H9 (cell line): ENCODE data around the gene PRTFDC1. TPM values are rescaled to one million over a fixed set of nuclear protein-coding genes. Genes with fewer than 3 reads are reported as not detected.

Experiments
- DNase-seq: peaks from one replicate; pipeline ENCODE4 v3.0.0-alpha.2; 2017
- H2AFZ ChIP-seq: one replicate; pipeline ENCODE4 v1.6.1; 2013; ENCODE audit warnings: mild to moderate bottlenecking, low read length, control low read depth, moderate library complexity
- H2AK5ac ChIP-seq: 2 replicates; pipeline ENCODE4 v1.6.1; 2013; ENCODE audit warnings: low read length, control low read depth, mixed read lengths; ENCODE audit not compliant: insufficient read length
- H2BK120ac ChIP-seq: one replicate; pipeline ENCODE4 v1.6.1; 2013; ENCODE audit warnings: low read depth, mild to moderate bottlenecking, low read length, control low read depth, inconsistent platforms; ENCODE audit not compliant: poor library complexity, severe bottlenecking
- H2BK12ac ChIP-seq: 2 replicates; pipeline ENCODE4 v1.6.1; 2013; ENCODE audit warnings: low read length, control low read depth, mixed read lengths, low read depth; ENCODE audit not compliant: insufficient read length
- H2BK15ac ChIP-seq: 2 replicates; pipeline ENCODE4 v1.6.1; 2013; ENCODE audit warnings: low read depth, low read length, control low read depth
- H2BK20ac ChIP-seq: one replicate; pipeline ENCODE4 v1.6.1; 2013; ENCODE audit warnings: low read depth, mild to moderate bottlenecking, low read length, control low read depth, inconsistent platforms; ENCODE audit not compliant: poor library complexity, severe bottlenecking
- H2BK5ac ChIP-seq: 2 replicates; pipeline ENCODE4 v1.6.1; 2013; ENCODE audit warnings: low read length, control low read depth, mixed read lengths; ENCODE audit not compliant: insufficient read length
- H3K14ac ChIP-seq: 2 replicates; pipeline ENCODE4 v1.6.1; 2013; ENCODE audit warnings: low read length, control low read depth; ENCODE audit not compliant: insufficient read depth
- H3K18ac ChIP-seq: 2 replicates; pipeline ENCODE4 v1.6.1; 2013; ENCODE audit warnings: low read depth, mild to moderate bottlenecking, mixed read lengths, low read length, control low read depth; ENCODE audit not compliant: insufficient read length
- H3K23ac ChIP-seq: 2 replicates; pipeline ENCODE4 v1.6.1; 2013; ENCODE audit warnings: low read length, control low read depth, mixed read lengths, low read depth; ENCODE audit not compliant: insufficient read length
- H3K23me2 ChIP-seq: 2 replicates; pipeline ENCODE4 v1.6.1; 2013; ENCODE audit warnings: low read depth, mild to moderate bottlenecking, mixed read lengths, low read length, control low read depth; ENCODE audit not compliant: insufficient read length, poor library complexity, severe bottlenecking
- H3K27ac ChIP-seq: 2 replicates; pipeline ENCODE4 v1.5.1; 2013; ENCODE audit warnings: low read length, control low read depth, mixed read lengths, low read depth; ENCODE audit not compliant: insufficient read length
- H3K27me3 ChIP-seq: 2 replicates; pipeline ENCODE4 v1.6.1; 2013; ENCODE audit warnings: low read length, control low read depth, inconsistent platforms; ENCODE audit not compliant: insufficient read depth
- H3K4ac ChIP-seq: 2 replicates; pipeline ENCODE4 v1.6.1; 2013; ENCODE audit warnings: low read depth, mild to moderate bottlenecking, control low read depth, inconsistent platforms, low read length, moderate library complexity
- H3K4me1 ChIP-seq: 2 replicates; pipeline ENCODE4 v1.6.1; 2013; ENCODE audit warnings: low read length, control low read depth, inconsistent platforms; ENCODE audit not compliant: insufficient read depth
- H3K4me2 ChIP-seq: 2 replicates; pipeline ENCODE4 v1.6.1; 2013; ENCODE audit warnings: low read length, control low read depth, mixed read lengths; ENCODE audit not compliant: insufficient read length, insufficient read depth
- H3K56ac ChIP-seq: 2 replicates; pipeline ENCODE4 v1.6.1; 2013; ENCODE audit warnings: low read depth, mild to moderate bottlenecking, mixed read lengths, low read length, control low read depth; ENCODE audit not compliant: insufficient read length
- H3K79me1 ChIP-seq: 2 replicates; pipeline ENCODE4 v1.6.1; 2013; ENCODE audit warnings: low read depth, mild to moderate bottlenecking, moderate library complexity, low read length, control low read depth, inconsistent platforms; ENCODE audit not compliant: insufficient read depth, poor library complexity, severe bottlenecking
- H3K79me2 ChIP-seq: 2 replicates; pipeline ENCODE4 v1.6.1; 2013; ENCODE audit warnings: low read length, control low read depth, inconsistent platforms; ENCODE audit not compliant: insufficient read depth
- H3K9ac ChIP-seq: 2 replicates; pipeline ENCODE4 v1.6.1; 2013; ENCODE audit warnings: low read length, control low read depth, mixed read lengths; ENCODE audit not compliant: insufficient read length; ENCODE audit errors: extremely low read depth
- H3K9me3 ChIP-seq: one replicate; pipeline ENCODE4 v1.6.1; 2013; ENCODE audit warnings: low read depth, low read length, inconsistent platforms; ENCODE audit not compliant: control insufficient read depth
- H3T11ph ChIP-seq: one replicate; pipeline ENCODE4 v1.6.1; 2013; ENCODE audit warnings: mild to moderate bottlenecking, low read length, control low read depth, inconsistent platforms
- H4K20me1 ChIP-seq: one replicate; pipeline ENCODE4 v1.6.1; 2013; ENCODE audit not compliant: control insufficient read depth, insufficient read length, insufficient read depth
- H4K5ac ChIP-seq: 2 replicates; pipeline ENCODE4 v1.6.1; 2013; ENCODE audit warnings: low read depth, mild to moderate bottlenecking, mixed read lengths, low read length, control low read depth; ENCODE audit not compliant: insufficient read length
- H4K8ac ChIP-seq: replicated peaks from 2 replicates; pipeline ENCODE4 v1.6.1; 2013; ENCODE audit warnings: low read length, control low read depth, mixed read lengths, low read depth; ENCODE audit not compliant: insufficient read length
- H4K91ac ChIP-seq: 2 replicates; pipeline ENCODE4 v1.6.1; 2013; ENCODE audit warnings: low read depth, mild to moderate bottlenecking, moderate library complexity, mixed read lengths, low read length, control low read depth; ENCODE audit not compliant: insufficient read length
- H3K27ac Mint-ChIP-seq, 3 experiments: 2 replicates in 2 of 3; 3 replicates in 1 of 3; pipeline ENCODE4 v1.8.0; 2020 to 2021; ENCODE audit warnings: mixed read lengths in 3 of 3, mild to moderate bottlenecking in 1 of 3, moderate library complexity in 1 of 3
- H3K27me3 Mint-ChIP-seq: 2 replicates; pipeline ENCODE4 v1.8.0; 2021; ENCODE audit warnings: low read depth, mild to moderate bottlenecking, moderate library complexity, mixed read lengths
- H3K36me3 Mint-ChIP-seq, 3 experiments: 2 replicates in 2 of 3; 3 replicates in 1 of 3; pipeline ENCODE4 v1.8.0; 2020 to 2021; ENCODE audit warnings: low read depth in 3 of 3, mixed read lengths in 3 of 3; ENCODE audit not compliant: insufficient read depth in 1 of 3
- H3K4me1 Mint-ChIP-seq, 2 experiments: 2 replicates each; pipeline ENCODE4 v1.8.0; 2020; ENCODE audit warnings: mixed read lengths in 2 of 2
- H3K4me3 Mint-ChIP-seq, 2 experiments: 2 replicates in 1 of 2; 3 replicates in 1 of 2; pipeline ENCODE4 v1.8.0; 2020 to 2021; ENCODE audit warnings: mild to moderate bottlenecking in 2 of 2, mixed read lengths in 2 of 2, moderate library complexity in 1 of 2
- H3K9me3 Mint-ChIP-seq, 2 experiments: 2 replicates in 1 of 2; 3 replicates in 1 of 2; pipeline ENCODE4 v1.8.0; 2020; ENCODE audit warnings: mild to moderate bottlenecking in 2 of 2, mixed read lengths in 2 of 2, moderate library complexity in 1 of 2
- CTCF ChIP-seq: fragments of 200-600 bp; sonication (generic); conservative IDR thresholded peaks from 3 replicates; pipeline ENCODE4 v1.8.0; 2021; ENCODE audit warnings: antibody characterized with exemption, mild to moderate bottlenecking
- WGBS: extraction: QIAGEN DNeasy Blood & Tissue Kit; methylation state at CpG from one replicate; pipeline ENCODE4 v1.1.7; 2013; ENCODE audit warnings: missing lambda C conversion rate, low lambda C conversion rate, mixed read lengths; ENCODE audit not compliant: insufficient read length; ENCODE audit errors: extremely low coverage; 5-methylcytosine and 5-hydroxymethylcytosine counted together
- total RNA-seq: library from RNA; stranded (reverse); gene quantifications from 2 replicates; pipeline ENCODE4 v1.2.1, GENCODE V29; 2021

The PRTFDC1 gene
- total RNA-seq, 1 experiment from 2014 or later, result 7.5 TPM

DNA sequence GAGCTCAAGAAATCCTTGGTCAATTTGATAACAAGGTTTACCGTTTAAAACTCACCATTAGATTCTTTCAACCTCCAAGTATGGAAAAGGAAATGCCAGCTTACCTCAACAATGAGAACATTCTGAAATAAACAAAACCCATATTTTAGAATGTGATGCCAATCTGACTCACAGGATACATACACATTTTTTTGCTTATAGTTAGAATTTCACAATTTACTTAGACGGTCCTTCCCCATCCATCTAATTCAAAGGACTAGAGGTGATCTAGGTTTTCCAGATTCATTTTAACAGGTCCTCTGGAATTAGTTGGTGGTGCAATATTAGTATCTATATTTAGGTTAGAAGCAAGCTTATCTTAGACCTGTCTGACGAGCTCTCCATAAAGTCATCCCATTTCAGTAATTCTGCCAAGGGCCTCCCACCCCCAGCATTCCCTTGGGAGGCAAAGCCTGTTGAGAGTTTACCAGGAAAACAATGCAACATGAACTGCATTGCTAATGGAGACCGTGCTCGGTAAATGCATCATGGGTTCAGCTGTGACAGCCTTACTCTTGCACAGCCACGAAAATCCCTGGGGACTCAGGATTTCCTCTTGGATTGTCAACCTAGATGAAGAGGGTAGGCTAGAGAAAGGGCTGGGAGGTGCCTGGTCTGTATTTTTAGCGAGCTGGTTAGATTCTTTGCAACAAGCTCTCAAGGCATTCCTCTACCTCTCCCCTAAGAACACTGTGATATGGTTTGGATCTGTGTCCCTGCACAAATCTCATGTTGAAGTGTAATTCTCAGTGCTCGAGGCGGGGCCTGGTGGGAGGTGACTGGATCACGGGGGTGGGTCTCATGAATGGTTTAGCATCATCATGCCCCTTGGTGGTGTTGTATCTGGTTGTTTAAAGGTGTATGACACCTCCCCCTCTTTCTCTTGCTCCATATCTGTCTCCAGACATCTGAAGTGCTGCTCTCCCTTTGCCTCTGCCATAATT lies 93.8 kb downstream of the PRTFDC1 start:
- Histone ChIP-seq H3K27me3 (no peaks in the 10 kb centered on the region), H3K23ac (no peak overlapping the region), H4K8ac (no peak overlapping the region), H3T11ph (no peak overlapping the region), H4K20me1 (no peaks in the 10 kb centered on the region), H2AK5ac (no peak overlapping the region), H2BK15ac (no peak overlapping the region), H2BK5ac (no peak overlapping the region), H3K27ac (no peak overlapping the region), H3K23me2 (no peaks in the 10 kb centered on the region), H4K5ac (no peak overlapping the region), H3K79me2 (no peaks in the 10 kb centered on the region), H2BK20ac (no peak overlapping the region), H3K4me2 (no peak overlapping the region), H3K4me1 (peaks cover 6% of the 10 kb centered on the region; the same call in 1 of the 2 replicates), H3K56ac (no peak overlapping the region), H2BK120ac (no peak overlapping the region), H3K79me1 (no peaks in the 10 kb centered on the region), H3K9ac (no peak overlapping the region), H3K9me3 (no peaks in the 10 kb centered on the region), H3K4ac (no peak overlapping the region), H4K91ac (no peak overlapping the region), H2AFZ (no peak overlapping the region), H2BK12ac (no peak overlapping the region), H3K14ac (no peak overlapping the region), H3K18ac (no peak overlapping the region)
- no CpG with 5 or more reads among the region's 10 CpGs for WGBS
- Mint-ChIP-seq H3K27me3 (no peaks in the 10 kb centered on the region), H3K9me3 (peaks cover 4 to 7% of the 10 kb centered on the region in 2 experiments; a peak in 3 of 5 replicates), H3K4me1 (peaks cover 24 to 28% of the 10 kb centered on the region in 2 experiments), H3K36me3 (peaks cover 0 to 6% (median 5%) of the 10 kb centered on the region in 3 experiments; a peak in 4 of 7 replicates), H3K27ac (peak overlapping the region in 2 of 3 experiments; percentile 52 to 53; a peak in 2 of 7 replicates), H3K4me3 (no peak overlapping the region; a peak in 1 of 5 replicates)
- DNase-seq, result no peak
- TF ChIP-seq CTCF, result no peak
